LHCN-M2 (cell line): ENCODE results near the gene LIMS2. TPM values are rescaled to one million over a fixed set of nuclear protein-coding genes. Genes with fewer than 3 reads are reported as not detected.
A peak's percentile ranks its signal among the peaks of the same experiment; 100 is the strongest.

Experiments used
- DNase-seq: peaks from one replicate; pipeline ENCODE4 v3.0.0-alpha.2; 2012; ENCODE audit warnings: low read depth
- total RNA-seq: library from RNA; depleted of rRNA; stranded (reverse); fragments of >200 nt; gene quantifications from 2 replicates; pipeline ENCODE4 v1.2.3, GENCODE V29; 2014

LIMS2 gene
- total RNA-seq, 1 experiment from 2014 or later = 2.3 TPM

DNA sequence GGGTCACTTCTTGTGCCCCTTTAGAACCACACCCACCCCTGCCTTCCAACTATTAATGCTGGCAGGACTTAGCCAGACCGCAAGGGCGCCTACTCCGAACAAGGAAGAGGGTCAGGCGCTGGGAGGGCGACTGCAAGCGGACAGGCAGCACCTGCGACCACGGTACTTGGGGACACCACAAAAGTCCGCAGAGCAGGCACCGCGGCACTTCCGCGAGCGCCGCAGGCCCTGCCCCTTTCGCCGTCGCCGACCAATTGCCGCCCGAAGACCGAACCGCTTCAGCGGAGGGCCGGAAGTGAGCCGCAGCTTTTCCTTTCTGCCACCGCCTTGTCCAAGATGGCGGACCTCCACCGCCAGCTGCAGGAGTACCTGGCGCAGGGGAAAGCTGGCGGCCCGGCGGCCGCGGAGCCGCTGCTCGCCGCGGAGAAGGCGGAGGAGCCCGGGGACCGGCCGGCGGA lies 25.9 kb upstream of the LIMS2 start, which contains the start of gene SFT2D3:
TSS of gene SFT2D3 (plus strand) at position 305 of the 458 bp plus-strand sequence. CDS start at position 337, 32 bp downstream.
- peak; percentile 84 for DNase-seq

GRCh38 chr2:127700527-127701192 lies 25.3 kb upstream of the LIMS2 start:
- no peak for DNase-seq

- no peak for DNase-seq
Measured at GRCh38 chr2:127698553-127699355, 23.4 kb upstream of the LIMS2 start.

- no peak for DNase-seq
Measured at GRCh38 chr2:127697482-127698180, 22.3 kb upstream of the LIMS2 start.

- peak; percentile 71 for DNase-seq
Measured at GRCh38 chr2:127695491-127696472, 20.5 kb upstream of the LIMS2 start.

- no peak for DNase-seq
Measured at GRCh38 chr2:127694986-127695385, 19.7 kb upstream of the LIMS2 start.

GRCh38 chr2:127690696-127691095 lies 15.4 kb upstream of the LIMS2 start:
- no peak for DNase-seq

DNA sequence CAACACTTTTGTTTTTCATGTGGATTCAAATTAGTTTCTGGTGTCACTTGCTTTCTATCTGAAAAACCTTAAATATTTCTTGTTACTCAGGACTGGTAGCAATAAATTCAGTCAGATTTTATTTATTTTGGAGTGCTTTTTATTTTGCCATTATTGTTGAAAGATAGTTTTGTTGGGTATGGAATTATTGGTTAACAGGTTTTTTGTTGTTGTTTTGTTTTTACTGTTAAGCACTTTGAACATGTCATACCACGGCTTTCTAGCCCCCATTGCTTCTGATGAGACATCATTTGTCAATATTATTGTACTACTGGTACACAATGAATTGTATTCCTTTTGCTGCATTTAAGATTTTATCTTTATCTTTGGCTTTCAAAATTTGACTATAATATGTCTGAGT lies 13.1 kb upstream of the LIMS2 start:
- DNase-seq = no peak

DNA sequence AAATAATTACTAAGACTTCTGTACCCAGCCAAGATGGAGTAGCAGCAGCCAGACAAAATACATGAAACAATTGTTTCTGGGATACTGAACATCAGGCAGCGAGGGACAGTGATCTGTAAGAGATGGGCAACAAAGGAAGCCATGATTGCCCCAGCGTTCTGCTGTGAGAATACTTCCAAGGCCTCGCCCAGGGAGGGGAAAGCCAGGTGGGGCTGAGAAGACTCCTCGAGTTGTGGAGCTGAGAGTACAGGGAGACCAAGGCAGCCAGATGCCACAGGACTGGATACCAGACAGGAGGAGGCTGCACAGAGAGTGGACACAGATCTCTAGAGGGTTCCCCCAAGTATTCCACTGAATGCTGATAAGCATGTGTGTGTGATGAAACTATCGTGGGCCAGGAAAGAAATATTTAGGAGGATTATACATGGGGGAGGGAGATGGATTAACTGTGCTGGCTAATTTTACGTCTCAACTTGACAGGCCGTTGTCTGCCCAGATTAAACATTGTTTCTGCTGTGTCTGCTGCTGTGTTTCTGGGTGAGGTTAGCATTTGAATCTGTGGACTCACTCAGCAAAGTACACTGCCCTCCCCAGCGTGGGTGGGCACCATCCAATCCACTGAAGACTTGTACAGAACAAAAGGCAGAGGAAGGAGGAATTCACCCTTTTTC lies 10.2 kb upstream of the LIMS2 start:
- DNase-seq = no peak

DNA sequence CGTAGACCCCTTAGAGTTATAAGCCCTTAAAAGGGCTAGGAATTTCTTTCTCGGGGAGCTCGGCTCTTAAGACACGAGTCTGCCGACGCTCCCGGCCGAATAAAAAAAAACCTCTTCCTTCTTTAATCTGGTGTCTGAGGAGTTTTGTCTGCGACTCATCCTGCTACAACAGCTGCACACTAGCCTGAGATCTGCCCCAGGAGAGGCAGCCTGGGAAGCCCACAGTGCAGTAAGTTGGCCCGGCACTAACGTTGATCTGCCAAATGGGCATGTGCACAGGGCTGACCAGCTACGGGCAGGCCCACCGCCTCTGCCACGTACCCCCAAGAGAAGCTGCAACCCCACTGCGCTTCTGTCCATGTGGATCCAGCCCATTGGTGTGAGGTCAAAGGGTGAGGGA lies 8.4 kb upstream of the LIMS2 start:
- peak; percentile 70 for DNase-seq

GRCh38 chr2:127683056-127683455 lies 7.7 kb upstream of the LIMS2 start:
- DNase-seq = no peak

DNA sequence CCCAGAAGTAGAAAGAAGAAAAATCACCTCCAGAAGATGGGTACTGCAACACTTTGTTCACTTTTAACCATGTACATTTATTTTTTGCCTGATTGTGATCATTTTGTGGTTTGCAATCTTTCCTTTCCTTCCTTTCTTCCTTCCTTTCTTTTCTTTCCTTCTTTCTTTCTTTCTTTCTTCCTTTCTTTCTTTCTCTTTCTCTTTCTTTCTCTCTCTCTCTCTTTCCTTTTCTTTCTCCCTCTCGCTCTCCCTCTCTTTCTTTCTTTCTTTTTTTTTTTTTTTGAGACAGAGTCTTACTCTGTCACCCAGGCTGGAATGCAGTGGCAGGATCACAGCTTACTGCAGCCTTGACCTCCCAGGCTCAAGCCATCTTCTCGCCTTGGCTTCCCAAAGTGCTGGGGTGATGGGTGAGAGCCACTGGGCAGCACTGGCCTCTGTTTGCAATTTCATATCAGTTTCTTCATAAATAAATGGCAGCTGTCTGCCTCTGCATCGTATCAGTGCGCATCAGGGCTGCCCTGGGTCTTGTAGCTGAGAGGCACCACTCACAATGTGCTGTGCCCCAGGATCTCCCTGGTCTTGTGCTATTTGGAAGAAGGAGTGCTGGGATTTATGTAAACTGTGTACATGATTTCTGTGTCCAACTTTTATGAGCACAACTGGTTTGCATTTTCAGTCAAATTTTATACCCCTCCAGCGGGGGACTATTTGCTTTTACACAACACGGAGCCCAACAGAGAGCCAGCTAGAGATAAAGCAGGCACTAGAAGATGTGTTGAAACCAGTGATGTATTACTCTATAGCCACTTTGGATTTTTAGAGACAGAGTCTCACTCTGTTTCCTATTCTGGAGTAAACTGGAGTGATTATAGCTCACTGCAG lies 6.9 kb upstream of the LIMS2 start:
- DNase-seq = no peak

DNA sequence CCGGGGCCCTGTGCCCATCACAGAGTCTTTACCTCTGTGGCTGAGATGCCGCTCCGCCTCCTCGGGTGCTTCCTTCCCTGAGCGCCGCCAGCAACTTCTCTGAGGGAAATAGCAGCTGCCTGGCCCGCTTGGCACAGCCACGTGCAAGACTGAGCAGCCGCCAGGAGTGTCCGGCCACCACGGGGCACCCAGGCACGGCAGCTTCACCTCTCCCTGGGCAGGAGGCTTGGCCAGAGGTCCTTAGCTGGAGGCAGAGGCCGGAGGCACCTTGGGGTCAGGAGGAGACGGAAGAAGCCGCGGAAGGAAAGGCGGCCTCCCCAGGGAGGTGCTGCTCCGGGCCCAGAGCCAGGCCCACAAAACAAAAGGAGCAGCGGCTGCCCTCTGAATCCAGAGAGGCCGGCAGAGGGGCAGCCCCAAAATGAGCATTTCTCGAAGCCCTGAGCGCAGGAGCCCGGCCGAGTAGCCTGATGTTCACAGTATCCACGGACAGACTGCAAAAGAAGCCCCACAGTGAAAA lies 6.0 kb upstream of the LIMS2 start:
- DNase-seq = peak; percentile 31

DNA sequence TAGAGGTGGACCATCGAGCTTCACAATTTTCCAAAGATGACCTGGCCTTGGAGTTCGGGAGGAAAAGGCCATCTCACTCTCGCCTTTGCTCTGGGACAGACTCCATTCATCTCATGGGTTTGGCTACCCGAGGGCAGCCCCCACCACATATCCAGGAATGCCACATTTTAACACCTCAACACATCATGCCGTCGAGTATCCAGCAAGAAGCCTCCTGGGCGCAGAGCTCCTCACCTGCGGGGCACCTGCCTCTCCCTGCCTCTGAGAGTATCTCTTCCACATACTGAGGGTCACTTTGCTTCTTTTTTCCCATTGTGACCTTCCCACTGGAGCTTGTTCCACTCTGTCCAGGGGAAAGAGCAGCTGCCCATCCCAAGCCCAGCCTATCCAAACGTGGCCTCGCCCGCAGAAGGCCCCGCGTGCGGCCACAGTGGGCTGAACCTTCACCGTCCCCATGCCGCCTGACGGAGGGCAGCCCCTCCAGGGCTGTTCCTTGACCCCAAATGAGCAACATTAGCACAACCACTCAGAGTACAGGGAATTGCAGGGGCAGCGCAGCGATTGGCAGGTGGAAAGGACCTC lies 5.5 kb upstream of the LIMS2 start:
- no peak for DNase-seq

DNA sequence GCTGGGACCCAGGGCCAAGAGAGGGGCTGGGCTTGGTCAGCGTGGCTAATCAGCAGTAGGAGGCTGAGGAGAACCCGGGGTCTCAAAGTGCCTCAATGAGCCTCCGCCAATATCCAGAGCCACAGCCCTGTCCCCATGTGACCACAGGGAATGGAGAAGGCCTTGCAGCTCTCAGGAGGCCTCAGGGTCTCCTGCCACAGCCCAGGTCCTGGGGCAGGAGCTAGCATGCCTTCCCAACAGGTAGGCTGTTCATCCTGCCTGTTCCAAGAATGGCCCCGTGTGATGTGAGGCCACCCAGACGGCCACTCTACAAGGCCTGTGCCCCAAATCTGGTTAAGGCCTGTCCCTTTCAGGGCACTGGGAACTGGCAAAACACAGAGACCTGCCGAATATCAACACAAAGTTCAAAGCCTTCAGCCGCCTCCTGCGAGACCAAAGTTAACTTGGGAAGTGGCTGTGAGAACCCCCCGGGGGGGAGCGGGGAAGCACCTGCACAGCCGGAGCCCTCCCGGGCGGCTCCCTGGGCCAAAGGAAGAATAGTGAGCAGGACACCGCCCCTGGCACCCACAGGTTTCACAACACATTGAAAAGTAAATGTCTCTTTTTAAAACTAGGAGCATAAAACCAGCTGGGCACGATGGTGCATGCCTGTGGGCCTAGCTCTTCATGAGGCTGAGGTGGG lies 4.5 kb upstream of the LIMS2 start:
- no peak for DNase-seq

DNA sequence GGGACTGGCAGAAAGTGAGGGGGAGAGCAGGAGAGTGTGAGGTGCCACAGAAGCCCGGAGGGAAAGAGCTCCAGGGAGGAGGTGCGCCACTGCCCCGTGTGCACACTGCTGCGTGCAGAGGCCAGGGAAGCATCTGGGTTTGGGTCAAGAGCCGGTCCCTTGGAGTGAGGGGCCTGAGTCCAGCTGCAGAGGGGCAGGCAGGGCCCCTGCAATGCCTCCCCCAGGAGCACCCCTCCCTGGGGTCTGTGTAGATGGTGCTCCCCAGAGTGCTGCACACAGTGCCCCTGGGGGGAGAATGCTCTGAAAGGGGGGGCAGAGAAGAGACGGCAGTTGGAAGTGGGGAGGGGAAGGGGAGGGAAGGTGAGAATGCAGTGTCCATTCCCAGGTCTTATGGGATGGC lies 3.7 kb upstream of the LIMS2 start:
- no peak for DNase-seq

GRCh38 chr2:127678531-127678930 lies 3.2 kb upstream of the LIMS2 start:
- DNase-seq = no peak

GRCh38 chr2:127676906-127677305 lies 1.6 kb upstream of the LIMS2 start:
- no peak for DNase-seq
